Measurements from ENCODE around the gene MAG. TPM values are rescaled to one million over a fixed set of nuclear protein-coding genes. Genes with fewer than 3 reads are reported as not detected.
A peak's percentile ranks its signal among the peaks of the same experiment; 100 is the strongest.

MAG gene
- total and polyA plus RNA-seq, 3 donors from 2014 or later: 5.4 to 18.4 (median 10.8) TPM

DNA sequence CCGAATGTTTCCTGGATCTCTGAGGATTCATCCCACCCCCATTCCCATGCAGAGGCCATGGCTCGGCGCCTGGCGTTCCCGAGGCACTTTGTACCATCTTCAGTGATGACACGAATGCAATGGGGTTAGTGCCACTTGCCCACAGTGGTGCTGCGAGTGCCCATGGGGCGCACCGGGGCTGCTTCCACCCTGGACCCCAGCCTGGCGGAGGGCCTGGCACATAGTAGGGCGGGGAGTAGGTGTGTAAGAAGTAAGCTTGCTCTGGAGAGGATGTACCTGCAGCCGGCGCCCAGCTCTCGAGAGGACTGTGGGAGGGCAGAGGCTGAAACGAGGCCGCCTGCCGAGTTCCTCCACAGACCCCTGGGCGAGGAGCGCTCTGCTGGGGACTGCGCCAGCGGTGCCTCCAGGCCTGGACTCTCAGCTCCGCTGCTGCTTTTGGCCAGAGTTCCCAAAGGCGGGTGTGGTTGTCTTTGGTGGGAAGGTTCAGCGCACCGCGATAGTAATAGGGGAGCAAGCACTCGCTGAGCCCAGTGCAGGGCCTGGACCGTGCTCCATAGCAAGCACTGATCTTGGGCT lies 15.2 kb upstream of the MAG start:
- Histone ChIP-seq H3K4me3 (no peak overlapping the region), H3K9me3 (no peaks in the 10 kb centered on the region), H3K4me1 (peaks cover 12% of the 10 kb centered on the region), H3K27ac (no peak overlapping the region), H3K36me3 (ENCODE audit: low read depth, missing control alignments) (no peaks in the 10 kb centered on the region), H3K27me3 (no peaks in the 10 kb centered on the region)
- 95 to 96% methylated on average over 27 to 28 of the region's 28 CpGs for WGBS, 2 donors
- intact Hi-C loops (cut with DNase I; ENCODE audit: low total_unique reads): no loop called here
- no peak for DNase-seq
- TF ChIP-seq, protein P1, sequence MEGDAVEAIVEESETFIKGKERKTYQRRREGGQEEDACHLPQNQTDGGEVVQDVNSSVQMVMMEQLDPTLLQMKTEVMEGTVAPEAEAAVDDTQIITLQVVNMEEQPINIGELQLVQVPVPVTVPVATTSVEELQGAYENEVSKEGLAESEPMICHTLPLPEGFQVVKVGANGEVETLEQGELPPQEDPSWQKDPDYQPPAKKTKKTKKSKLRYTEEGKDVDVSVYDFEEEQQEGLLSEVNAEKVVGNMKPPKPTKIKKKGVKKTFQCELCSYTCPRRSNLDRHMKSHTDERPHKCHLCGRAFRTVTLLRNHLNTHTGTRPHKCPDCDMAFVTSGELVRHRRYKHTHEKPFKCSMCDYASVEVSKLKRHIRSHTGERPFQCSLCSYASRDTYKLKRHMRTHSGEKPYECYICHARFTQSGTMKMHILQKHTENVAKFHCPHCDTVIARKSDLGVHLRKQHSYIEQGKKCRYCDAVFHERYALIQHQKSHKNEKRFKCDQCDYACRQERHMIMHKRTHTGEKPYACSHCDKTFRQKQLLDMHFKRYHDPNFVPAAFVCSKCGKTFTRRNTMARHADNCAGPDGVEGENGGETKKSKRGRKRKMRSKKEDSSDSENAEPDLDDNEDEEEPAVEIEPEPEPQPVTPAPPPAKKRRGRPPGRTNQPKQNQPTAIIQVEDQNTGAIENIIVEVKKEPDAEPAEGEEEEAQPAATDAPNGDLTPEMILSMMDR (IDR thresholded peaks at IDR 0.05): no peak

DNA sequence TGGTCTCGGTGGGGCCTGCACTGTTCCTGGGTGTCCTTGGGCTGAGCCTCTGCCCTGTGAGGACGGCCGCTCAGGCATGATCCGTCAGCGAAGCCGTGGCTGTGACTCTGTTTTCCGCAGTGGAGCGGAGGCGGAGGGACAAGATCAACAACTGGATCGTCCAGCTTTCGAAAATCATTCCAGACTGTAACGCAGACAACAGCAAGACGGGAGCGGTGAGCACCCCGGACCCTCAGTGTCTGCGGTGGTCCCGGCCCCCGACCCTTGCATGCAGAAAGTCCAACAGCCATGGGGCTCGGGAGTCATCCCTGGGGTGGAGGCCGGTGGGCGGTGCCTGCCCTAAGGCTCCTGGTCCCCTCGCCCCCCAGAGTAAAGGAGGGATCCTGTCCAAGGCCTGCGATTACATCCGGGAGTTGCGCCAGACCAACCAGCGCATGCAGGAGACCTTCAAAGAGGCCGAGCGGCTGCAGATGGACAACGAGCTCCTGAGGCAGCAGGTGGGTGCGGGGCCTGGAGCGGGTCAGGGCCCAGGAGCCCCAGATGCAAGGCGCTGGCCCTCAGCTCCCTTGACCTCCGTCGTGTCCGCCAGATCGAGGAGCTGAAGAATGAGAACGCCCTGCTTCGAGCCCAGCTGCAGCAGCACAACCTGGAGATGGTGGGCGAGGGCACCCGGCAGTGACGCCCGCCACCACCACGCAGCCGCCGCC lies 13.2 kb upstream of the MAG start:
- Histone ChIP-seq H3K36me3 (ENCODE audit: low read depth, missing control alignments) (no peaks in the 10 kb centered on the region), H3K9me3 (no peaks in the 10 kb centered on the region), H3K27me3 (no peaks in the 10 kb centered on the region), H3K4me1 (peaks cover 12% of the 10 kb centered on the region), H3K27ac (peak overlapping the region in 1 of 2 donors; percentile 7), H3K4me3 (no peak overlapping the region)
- DNase-seq: peak; percentile 41
- no peak for TF ChIP-seq POLR2A (IDR thresholded peaks at IDR 0.05)
- TF ChIP-seq, protein P1 (IDR thresholded peaks at IDR 0.05): no peak
- WGBS, 2 donors: 72 to 93% methylated on average over 8 to 41 of the region's 45 CpGs
- intact Hi-C loops (cut with DNase I; ENCODE audit: low total_unique reads): no loop called here

DNA sequence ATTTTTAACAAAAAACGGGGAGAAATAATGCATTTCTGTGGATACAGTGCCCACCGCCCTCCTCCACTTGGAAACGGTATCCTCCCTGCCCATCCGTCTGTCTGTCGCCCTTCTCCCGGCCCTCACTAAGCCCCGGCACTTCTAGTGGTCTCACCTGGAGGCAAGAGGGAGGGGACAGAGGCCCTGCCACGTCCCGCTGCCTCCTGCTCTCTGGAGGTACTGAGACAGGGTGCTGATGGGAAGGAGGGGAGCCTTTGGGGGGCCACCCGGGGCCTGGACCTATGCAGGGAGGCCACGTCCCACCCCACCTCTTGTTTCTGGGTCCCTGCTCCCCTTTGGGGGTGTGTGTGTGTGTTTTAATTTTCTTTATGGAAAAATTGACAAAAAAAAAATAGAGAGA lies 12.6 kb upstream of the MAG start:
- H3K9me3 ChIP-seq: no peaks in the 10 kb centered on the region
- no peaks in the 10 kb centered on the region for H3K36me3 ChIP-seq (ENCODE audit: low read depth, missing control alignments)
- peaks cover 12% of the 10 kb centered on the region for H3K4me1 ChIP-seq
- no peak for DNase-seq
- no peaks in the 10 kb centered on the region for H3K27me3 ChIP-seq
- intact Hi-C loops (cut with DNase I; ENCODE audit: low total_unique reads): no loop called here
- TF ChIP-seq POLR2A (IDR thresholded peaks at IDR 0.05): no peak
- TF ChIP-seq, protein P1 (IDR thresholded peaks at IDR 0.05): no peak
- no peak overlapping the region for H3K27ac ChIP-seq
- 73 to 83% methylated on average over 11 of the region's 11 CpGs for WGBS, 2 donors
- no peak overlapping the region for H3K4me3 ChIP-seq

DNA sequence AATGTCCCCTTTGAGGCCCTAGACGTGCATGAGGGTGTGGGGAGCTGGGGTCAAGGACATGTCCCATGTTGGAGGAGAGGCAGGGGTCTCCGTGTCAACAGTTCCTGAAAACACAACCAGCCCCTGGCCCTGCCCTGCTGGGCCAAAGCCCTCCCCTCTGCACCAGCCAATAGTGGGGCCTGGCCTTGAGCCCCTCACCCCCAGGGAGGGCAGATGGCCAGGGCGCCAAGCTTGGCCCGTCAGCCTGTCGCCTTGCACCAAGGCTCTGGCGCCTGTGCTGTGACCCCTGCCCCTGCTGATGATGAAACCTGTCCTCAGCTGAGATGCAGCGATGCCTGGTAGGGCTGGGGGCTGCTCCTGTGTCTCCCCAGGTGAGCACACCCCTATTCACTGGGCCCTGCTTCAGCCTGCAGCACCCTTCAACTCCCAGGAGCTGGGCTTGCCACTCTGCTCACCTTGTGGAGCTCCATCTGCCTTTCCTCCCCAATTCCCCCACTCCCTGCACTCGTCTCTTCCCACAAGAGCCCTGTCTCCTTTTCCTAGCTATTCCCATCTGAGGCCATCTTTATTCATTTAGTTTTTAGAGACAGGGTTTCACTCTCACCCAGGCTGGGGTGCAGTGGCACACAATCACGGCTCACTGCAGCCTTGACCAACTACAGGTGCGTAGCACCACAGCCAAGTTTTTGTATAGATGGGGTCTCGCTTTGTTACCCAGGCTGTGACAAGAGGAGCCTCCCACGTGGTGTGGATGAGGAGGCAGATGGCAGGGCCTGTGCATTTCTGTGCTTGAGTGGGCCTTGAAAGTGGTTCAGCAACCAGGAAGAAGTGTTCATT lies 11.8 kb upstream of the MAG start:
- Histone ChIP-seq H3K9me3 (no peaks in the 10 kb centered on the region), H3K27me3 (no peaks in the 10 kb centered on the region), H3K27ac (no peak overlapping the region), H3K4me3 (no peak overlapping the region), H3K4me1 (peaks cover 12% of the 10 kb centered on the region), H3K36me3 (ENCODE audit: low read depth, missing control alignments) (no peaks in the 10 kb centered on the region)
- TF ChIP-seq, protein P1 (IDR thresholded peaks at IDR 0.05): no peak
- TF ChIP-seq POLR2A (IDR thresholded peaks at IDR 0.05): no peak
- 60 to 64% methylated on average over 5 to 12 of the region's 12 CpGs for WGBS, 2 donors
- no peak for DNase-seq
- intact Hi-C loops (cut with DNase I; ENCODE audit: low total_unique reads): no loop called here
